Raji (cell line): ENCODE results near the gene LRIF1.

Experiments used
- POLR2A ChIP-seq: IDR thresholded peaks from 2 replicates; pipeline ENCODE4 v1.6.1; 2011; ENCODE audit warnings: low read depth, low read length, control low read depth; ENCODE audit not compliant: insufficient read depth

Gene LRIF1

DNA sequence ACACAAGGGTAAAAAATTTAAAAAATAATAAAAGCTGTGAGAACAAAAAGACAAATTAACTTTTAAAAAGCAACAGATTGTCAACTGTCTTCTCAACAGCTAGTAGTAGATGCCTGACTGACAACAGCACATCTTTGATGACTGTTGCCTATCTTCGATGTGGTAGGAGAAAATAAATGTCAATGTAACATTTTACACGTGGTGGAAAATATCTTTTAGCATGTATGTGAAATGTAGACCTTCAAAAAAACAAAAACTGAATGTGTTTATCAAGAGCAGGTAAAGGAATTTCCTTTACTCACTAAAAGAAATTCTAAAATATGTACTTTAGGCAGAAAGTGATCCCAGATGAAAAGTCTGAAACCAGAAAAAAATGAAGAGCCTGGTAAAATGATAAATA, 47.9 kb downstream of the LRIF1 start:
- no peak for TF ChIP-seq POLR2A

DNA sequence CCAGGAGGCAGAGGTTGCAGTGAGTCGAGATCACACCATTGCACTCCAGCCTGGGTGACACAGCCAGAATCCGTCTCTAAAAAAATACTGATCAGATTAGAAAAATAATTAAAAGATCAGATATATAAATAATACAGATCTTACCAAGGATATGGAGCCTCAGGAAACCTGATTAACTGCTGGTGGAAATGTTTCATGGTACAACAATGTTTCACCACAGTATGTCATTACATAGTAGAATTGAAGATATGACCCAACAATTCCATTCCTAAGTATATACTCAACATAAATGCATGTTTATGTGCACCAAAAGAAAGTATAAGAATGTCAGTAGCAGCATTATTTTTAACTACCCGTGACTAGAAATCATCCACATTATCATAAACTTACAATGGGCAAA, 49.0 kb downstream of the LRIF1 start:
- no peak for TF ChIP-seq POLR2A

DNA sequence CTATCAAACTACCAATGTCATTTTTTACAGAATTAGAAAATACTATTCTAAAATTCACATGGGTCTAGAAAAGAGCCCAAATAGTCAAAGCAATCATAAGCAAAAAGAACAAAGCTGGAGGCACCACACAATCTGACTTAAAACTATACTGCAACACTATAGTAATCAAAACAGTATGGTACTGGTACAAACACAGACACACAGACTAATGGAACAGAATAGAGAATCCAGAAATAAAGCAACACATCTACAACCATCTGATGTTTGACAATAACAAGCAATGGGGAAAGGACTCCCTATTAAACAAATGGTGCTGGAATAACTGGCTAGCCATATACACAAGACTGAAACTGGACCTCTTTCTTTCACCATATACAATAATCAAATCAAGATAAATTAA, 50.9 kb downstream of the LRIF1 start:
- TF ChIP-seq POLR2A, result no peak

DNA sequence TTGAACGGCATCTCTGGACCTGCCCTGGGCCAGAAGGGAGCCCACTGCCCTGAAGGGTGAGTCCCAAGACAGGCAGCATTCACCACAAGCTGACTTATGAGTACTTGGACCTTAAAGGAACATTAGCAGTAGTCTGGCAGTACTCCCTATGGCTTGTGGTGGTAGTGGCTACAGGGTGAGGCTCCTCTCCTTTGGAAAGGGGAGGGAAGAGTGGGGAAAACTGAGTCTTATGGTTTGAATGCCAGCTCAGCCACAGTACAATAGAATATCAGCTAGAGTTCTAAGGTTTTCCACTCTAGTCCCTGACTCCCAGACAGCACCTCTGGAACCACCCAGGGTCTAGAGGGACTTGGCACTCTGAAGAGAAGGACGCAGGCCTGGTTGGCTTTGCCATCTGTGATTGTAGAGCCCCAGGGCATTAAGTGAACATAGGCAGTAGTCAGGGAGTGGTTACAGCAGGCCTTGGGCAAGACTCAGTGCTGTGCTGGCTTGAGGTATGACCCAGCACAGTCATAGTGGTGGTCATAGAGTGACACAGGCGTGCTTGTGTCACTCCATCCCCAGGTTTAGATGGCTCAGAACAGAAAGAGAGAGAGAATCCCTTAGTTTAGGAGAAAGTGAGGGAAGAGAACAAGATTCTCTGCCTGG, 59.7 kb downstream of the LRIF1 start:
- no peak for TF ChIP-seq POLR2A

DNA sequence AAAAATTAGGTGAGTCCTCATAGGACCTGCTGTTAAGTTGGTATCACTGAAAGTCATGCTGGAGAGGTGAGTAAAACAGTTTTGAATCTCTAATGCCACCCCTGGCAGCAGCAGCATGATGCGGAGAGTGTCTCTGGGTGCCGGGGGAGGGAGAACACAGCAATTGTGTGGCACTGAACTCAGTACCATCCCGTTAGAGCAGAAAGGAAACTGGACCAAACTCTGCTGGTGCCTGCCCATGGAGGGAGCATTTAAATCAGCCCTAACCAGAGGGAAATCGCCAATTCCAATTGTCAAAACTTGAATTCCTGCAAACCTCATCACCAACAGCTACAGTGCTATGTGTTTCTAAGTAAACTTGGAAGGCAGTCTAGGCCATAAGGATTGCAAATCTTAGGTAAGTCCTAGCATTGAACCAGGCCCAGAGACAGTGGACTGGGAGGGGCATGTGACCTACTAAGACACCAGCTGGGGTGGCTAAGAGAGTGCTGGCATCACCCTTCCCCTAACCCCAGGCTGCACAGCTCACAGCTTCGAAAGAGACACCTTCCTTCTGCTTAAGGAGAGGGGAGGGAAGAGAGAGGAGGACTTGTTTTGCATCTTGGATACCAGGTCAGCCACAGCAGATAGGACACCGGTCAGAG, 60.8 kb downstream of the LRIF1 start:
- no peak for TF ChIP-seq POLR2A

DNA sequence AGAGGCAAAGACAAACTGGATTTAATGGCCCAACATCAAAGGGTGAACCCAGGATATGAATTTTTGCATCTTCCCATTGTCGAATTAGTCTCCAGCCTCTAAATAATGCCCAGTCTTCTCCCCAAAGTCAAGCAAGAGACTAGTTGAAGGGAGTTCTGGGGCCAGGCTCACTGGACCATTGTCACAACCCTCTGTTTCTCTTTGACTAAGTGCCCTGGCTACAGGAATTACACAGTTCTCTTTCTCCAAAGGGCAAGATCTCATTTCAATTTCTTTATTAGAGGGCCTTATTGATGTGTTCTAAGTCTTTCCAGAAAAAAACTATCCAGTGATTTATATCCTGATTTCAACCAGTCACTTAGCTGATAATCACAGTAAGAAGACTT, 64.3 kb downstream of the LRIF1 start:
- no peak for TF ChIP-seq POLR2A

DNA sequence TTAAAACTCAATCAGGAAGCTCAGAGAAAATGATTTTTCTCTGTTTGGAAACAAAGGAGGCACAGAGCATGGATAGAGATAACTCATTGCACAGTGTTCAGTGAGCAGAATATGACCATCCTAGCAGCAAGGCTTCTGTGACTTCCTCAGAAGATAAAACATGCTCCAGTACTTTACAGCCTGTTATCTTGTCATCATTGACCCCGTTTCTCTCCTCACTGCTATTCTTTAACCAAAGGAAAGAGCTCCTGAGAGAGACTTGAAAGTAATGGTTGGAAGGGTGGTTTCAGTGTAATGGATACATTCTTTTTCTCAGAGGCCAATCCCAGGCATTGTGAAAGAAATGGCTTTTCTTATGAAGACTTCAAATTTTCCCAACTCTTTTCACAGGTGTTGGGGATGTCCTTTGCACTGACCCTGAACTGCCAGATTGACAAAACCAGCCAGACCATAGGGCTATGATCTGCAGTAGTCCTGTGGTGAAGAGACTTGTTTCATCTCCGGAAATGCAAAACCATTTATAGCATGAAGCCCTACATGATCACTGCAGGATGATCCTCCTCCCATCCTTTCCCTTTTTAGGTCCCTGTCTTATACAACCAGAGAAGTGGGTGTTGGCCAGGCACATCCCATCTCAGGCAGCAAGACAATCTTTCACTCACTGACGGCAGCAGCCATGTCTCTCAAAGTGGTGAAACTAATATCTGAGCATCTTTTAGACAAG, 64.8 kb downstream of the LRIF1 start:
- TF ChIP-seq POLR2A, result no peak

DNA sequence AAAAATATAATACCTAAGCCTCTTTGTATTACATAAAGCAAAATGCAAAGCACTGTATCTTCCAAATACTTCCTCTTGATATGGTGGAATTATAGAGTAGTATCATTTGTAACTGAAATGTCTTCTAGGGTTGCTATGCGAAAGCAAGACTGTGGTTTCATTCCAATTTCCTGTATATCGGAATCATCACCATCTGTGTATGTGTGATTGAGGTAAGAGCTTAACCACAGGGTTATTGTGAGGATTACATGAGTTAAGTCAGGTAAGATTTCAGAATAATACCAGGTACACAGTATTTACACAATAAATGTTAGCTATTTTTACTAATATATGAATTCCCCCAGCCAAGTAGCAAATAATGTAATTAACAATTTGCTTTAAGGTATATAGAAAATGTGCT, 66.0 kb downstream of the LRIF1 start:
- TF ChIP-seq POLR2A, result no peak
